Hematopoietic multipotent progenitor cell (in vitro differentiated cells): Measurements from ENCODE around the gene OCLN. TPM values are rescaled to one million over a fixed set of nuclear protein-coding genes. Genes with fewer than 3 reads are reported as not detected.

ENCODE experiments used
- small RNA-seq: library from RNA; depleted of rRNA; stranded (forward); fragments of <200 nt; gene quantifications from one replicate; pipeline ENCODE3, GENCODE V24; 2012
- total RNA-seq: library from RNA; depleted of rRNA; stranded (reverse); fragments of >200 nt; gene quantifications from one replicate; pipeline ENCODE4 v1.2.3, GENCODE V29; 2012

Gene OCLN
- total RNA-seq, 1 donor, result 18.6 TPM

Small RNA genes lying within 50 kb of the gene (small RNA-seq; reads per million reads assigned to genes)
- gene RN7SL616P (not detected), gene RNU6-724P (not detected), gene RPS27P14 (not detected)

Other genes with a start within 250 kb of the OCLN start
- 5.9 TPM for gene CCDC125, start 160.0 kb upstream of the OCLN start, total RNA-seq
- 4.0 TPM for gene AK6, start 123.3 kb upstream of the OCLN start, total RNA-seq
- gene TAF9, start 123.3 kb upstream of the OCLN start, total RNA-seq, result 46.3 TPM
- 8.6 TPM for gene RAD17, start 123.0 kb upstream of the OCLN start, total RNA-seq
- gene MARVELD2, start 77.7 kb upstream of the OCLN start, total RNA-seq, result 0.27 TPM
- 14.0 TPM for gene GTF2H2C, start 67.4 kb downstream of the OCLN start, total RNA-seq